NCI-H128 (cell line): Measurements from ENCODE around the gene NKD1.

Experiments
- DNase-seq: peaks from one replicate; lab custom pipeline; 2025; ENCODE audit not compliant: unreplicated experiment; lab: John Stamatoyannopoulos, UW

The NKD1 gene

DNA sequence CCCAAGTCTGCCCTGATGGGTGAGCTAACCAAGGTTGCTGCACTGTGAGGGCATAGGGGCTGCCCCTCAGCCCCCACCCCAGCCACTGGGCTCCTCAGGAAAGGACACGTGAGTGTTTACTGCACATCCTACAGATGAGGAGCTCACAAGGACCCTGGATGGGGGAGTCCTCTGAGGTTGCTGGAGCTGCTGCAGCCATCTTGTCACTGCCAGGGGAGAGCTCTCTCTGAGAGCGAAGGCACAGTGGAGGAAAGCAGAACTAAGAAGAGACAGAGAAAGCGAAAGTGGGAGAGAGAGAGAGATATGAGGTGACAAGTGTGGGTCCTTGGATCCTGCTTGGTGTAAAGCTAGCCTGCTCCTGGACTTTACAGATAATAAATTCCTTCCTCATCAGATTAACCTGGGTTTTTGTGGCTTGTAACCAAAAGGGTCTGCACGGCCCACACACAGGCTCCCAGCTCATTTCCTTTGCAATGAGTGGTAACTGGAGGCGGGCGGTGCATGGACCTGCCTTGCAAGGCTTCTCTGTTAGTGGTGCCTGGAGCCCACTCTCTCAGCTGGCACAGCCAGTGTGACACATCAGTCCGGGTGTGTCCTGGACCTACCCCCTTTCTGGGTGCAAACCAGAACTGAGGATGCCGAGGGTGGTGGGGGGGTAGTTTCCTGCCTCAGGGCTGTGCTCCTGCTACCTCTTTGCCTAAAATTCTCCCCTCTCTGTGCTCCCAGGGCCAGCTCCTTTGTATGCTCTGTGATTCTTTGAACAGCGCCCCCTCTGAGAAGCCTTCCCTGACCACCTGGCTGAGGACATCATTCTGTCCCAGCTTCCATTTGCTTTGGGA is 118.7 kb downstream of the NKD1 start:
- no peak for DNase-seq

DNA sequence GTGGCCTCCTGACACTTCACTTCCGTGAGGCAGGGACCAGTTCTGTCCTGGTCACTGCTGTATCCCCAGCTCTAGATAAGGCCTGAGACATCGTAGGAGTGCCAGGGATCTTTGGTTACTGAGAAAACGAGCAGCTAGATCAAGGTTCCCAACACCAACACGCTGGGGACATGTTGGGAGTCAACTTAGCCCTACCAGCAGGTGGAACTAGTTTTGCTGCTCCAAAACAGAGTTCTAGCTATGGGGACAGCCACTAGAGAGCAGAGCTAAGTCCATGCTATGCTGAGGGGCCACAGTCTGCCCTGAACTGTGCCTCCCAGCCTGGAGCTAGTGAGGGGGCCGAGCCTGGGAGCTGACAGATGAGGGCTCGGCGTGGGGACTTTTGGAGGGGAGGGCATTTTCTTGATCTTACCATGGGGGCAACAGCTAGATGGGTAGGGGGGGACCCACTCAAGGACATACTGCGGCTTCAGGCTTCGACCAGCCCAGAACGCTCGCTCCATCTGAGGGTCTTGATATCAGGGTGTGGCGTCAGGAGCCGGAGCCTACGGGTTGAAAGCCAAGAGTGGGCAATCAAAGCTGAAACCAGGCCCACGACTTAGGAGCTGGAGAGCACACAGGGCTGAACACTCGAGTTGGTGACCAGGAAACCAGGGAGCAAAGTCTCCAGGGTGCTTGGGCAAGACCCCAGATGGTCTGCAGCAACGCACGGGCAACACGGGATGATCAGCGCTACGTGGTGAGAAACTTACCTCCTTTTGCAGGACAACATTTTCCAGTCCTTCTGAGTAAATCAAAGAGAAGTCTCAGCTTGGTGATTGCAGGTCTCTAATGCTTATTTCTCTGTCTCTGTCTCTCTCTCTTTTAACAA is 119.5 kb downstream of the NKD1 start:
- no peak for DNase-seq

DNA sequence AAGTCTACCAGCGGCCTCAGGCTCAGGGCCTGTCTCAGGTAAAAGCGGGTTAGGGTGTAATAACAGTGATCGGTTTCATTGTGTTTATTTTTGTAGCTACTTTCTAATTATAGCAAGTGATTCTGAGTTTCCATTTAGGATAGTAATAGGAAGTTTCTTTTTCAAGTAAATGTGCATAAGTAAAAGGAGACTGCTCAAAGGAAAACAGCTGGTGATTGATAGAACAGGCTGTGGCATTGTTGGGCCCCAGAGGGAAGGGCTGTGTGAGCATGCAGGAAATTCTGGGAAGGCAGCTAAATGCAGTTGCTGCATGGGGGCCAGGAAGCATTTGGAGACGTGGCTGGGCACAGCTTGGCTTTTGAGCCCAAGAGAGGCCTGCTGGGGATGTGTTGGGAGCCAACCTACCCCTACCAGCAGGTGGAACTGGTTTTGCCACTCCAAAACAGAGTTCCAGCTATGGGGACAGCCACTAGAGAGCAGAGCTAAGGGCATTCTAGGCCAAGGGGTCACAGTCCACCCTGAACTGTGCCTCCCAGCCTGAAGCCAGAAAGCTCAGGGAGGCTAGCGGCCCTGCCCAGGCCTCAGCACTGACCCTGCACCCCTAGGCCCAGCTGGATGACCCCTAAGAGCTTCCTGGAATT is 120.3 kb downstream of the NKD1 start:
- DNase-seq, result no peak

DNA sequence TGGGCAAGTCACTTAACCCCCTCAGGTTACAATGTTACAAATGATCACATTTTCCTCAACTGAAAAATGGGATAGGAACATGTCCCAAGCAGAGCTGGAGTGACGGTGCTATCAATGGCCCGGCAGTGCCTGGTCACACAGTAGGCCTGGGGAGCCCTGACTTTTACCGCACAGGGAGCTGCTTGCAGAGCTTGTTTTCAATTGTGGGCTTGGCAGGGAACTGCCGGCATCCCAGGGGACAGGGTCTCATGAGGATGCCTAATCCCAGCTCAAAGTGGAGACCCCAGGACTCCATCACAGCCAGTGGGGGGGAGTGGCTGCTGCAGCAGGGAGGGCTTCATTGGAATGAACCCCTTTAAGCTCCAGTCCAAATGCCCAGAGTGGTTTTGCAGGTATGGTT is 121.5 kb downstream of the NKD1 start:
- no peak for DNase-seq

DNA sequence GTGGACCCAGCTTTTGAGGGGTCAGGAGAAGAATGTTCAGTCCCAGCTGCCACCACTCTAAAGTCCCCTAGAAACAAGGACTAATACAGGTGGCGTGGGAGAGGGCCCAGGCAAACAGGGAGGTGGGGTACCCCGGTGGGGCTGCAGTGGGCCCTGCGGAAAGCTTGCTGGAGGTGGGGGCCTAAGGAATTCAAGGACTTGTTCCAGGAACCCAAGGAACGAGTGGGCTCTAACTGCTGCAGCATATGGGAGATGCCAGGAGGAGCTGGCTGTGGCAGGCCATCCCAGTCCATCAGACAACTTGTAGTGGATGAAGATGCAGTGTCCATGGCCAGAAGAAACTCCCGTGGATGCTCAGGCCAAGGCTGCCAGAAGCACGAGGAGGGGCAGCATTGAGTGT is 122.3 kb downstream of the NKD1 start:
- DNase-seq, result no peak

DNA sequence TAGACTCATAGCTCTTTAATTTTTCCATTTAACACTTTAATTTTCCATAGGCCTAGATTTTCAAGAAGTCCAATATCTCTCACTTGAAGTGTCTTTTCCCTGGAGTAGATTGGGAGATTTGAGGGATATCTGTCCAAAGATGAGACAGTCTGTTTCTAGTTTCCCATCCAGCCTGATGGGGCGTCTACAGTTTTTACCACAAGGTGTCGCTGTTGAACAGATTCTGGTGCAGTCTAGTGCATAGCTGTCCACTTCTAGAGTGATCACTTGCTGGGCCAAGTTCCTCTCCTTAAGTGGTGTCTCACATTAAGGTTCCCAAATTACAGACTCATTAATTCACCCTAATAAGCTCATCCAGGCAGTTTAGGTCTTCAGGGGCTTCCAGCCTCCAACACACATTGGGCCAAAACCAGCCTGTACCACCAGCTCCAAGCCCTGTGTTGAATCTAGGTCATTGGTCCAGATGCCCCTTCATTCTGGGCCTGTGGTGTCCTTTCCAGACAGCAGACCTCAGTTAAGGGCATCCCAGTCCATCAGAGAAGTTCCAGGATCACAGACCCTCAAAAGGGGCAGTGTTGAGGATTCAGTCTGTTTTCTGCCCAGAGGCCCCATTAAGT is 123.6 kb downstream of the NKD1 start:
- DNase-seq, result no peak

GRCh38 chr16:50673496-50674275 is 125.5 kb downstream of the NKD1 start:
- DNase-seq, result no peak

GRCh38 chr16:50674831-50675230 is 126.6 kb downstream of the NKD1 start:
- no peak for DNase-seq

DNA sequence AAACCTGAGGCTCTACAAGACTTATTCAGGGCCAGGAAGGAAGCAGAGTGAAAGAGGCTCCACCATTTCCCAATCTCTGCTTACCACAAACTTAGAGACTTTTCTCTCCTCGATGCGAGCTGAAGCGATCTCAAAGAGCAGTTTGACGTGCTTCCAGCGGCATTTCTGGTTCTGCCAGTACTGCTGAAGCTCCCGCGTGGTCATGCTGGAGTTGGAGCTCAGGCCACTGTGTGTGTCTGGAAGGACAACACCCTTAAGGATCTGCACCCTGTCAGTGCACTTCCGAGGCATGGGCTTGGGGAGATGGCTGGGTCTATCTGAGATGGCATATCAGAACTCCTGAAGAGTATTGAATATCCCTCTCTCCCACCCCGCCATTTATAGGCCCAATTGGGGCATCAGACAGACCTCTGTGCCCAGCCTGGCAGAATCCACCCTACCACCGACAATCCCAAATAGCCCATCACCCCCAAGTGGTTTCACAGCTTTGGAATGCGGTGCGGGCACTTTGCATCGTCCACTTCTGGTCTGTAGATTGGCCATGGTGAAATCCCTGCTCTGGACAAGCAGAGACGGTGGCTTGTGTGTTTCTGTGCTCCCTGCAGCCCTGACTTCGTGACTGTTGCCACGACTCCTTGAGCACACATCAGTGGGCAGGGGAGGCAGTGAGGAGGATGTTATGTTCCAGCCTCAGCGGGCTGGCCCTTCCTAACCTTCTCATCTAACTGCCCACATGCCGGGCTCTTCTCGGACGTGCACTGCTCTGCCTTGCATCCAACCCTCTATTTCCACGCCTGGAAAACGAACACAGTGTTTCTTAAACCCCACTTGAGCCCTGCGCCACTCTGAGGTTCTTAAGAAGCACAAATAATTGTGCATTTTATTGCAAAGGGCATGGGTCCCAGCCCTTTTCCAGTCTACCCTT is 127.8 kb downstream of the NKD1 start:
- DNase-seq, result no peak

DNA sequence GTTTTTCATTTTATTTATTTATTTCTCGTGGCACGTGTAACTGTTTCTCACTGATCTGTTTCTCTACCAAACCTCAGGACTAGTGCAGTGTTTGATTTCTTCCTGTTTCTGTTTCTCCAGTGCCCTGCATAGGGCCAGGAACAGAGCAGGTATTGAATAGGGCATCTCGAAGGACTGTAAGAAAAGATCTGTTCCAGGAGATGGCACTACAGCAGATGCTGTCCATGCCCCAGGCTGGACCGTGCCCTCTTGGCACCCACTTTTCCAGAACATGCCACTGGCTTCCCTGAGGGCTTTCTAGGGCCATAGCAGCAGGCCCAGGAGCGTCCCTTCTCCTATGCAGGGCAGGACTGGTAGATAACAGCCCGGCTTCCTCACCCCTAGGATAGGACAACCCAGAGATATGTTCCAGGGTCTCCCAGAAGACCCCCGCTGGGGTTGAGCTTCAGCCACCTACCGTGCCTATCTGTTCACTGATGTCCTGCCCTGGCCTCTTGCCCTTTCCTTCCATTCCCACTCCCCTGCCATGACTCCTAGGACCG is 128.6 kb downstream of the NKD1 start:
- no peak for DNase-seq

GRCh38 chr16:50677351-50677750 is 129.2 kb downstream of the NKD1 start:
- no peak for DNase-seq

DNA sequence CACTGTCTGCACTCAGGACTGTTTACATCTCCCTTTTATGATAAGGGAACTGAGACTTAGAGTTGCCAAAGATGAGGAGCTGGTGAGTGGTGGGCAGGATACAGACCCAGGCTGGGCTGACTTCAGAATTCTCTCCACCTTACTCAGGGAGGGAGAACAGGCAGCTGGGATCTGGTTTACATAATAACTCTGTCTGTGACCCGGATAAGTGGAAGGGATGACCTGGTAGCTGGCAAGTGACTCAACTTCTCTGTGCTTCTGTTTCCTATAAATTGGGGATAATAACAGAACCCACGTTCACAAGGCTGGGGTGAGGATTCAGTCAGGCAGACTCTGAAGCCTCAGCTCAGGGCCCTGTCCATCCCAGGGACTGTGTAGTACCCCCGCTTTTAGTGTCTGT is 130.3 kb downstream of the NKD1 start:
- DNase-seq, result no peak

DNA sequence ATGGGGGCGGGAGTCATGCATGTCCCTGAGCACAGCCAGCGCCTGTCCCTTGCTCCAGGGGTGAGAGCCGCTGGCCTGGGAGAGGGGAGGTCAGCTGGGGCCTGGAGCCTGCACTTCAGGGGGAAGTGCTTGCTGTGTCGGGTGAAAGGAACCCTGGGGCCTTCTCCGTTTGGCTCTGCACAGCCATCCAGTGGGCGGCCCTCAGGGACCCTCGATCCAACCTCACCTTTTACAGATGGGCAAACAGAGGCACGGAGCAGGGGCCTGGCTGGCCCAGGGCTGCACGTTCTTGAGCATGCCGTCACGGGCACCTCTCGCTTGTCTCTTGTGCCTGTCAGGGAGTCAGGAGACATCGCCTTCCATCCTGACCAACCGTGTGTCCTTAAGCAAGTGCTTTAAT is 131.1 kb downstream of the NKD1 start:
- no peak for DNase-seq

- DNase-seq, result no peak
Observed at GRCh38 chr16:50679676-50680555, 131.7 kb downstream of the NKD1 start.

DNA sequence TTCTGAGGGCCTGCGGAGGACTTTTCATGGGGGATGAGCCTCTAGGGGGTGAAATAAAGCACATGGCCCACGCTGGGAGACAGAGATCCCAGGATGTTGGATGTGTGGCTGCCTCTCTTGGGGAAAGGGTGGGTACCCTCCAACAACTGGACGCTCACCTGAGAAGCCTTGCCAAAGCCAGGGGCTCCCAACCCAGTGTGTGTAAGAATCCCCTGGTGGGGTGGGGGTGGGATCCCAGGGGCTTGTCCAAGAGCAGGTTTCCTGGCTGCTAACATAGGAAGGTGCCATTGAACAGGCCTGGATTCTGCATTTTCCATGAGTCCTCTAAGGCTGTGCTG is 132.3 kb downstream of the NKD1 start:
- DNase-seq, result no peak

DNA sequence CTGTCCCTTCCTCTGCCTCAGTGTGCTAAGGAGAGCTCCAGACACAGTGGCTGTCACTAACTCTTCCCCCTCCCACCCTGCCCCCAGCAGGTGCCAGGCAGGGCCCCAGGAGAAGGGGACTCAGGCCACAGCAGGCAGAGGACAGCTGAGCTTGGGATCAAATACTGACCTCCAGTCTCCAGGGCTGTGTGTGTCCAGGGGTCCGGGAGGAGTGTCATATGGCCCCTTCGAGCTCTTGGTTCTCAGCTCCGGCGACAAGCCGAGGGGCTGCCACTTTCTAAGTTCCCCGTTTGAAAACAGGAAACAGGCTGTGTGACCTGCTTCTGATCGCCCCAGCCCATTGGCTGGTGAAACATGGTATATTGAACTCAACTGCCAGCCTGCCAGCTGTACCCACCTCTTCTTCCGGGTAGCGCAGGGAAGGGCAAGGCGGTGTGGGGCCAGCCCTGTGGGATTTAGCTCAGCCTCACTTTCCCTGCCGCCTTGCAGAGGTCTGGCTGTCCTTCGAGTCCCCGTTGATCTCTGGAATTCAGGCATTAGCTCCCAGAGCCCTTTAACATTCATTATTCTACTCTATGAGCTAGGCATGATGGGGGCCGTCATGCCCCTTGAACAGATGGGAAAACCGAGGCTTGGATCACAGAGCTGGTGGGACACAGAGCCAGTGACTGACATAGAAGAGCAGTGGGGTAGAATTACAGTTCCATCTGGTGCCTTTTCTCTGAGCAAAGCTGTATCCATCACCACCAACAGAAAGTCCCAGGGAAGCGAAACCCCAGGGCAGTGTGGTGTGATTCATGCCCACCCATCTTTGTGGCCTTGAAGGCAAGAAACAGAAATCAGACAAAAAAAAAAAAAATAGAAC is 133.1 kb downstream of the NKD1 start, which contains the start of gene SNX20:
SNX20 (minus strand) TSS at position 292 of the 865 bp plus-strand sequence. CDS start 3,786 bp downstream, outside the sequence.
- DNase-seq, result no peak

GRCh38 chr16:50683689-50684374 is 135.6 kb downstream of the NKD1 start:
- DNase-seq, result no peak
